NCI-H1436 (cell line): ENCODE data around the gene VEGFC.

Source experiments
- DNase-seq: peaks from one replicate; lab custom pipeline; 2025; lab: John Stamatoyannopoulos, UW

Gene VEGFC

DNA sequence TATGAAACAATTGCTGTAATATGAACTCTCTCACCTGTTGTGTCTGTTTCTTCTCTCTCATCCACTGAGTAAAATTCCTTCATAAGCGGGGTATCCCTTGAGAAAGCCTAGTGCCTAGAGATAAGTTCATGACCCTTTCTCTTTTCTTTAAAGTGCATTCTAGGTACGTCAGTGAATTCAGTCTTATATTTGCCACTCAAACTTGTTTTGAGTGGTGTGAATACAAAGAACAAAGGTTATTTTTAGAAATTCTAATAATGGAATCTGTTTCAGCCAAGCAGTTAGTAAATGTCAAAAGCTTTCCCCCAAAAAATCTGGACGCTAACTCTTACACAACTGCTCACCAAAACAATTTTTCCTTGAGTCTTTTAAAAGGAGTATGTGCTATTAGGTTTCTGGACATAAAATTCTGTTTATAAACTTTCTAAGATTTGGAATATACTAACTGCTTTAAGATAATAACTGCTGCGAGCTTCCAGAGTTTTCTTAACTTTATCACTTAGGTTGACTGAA lies 112.0 kb downstream of the VEGFC start:
- no peak for DNase-seq

GRCh38 chr4:176676901-176677300 lies 115.8 kb downstream of the VEGFC start:
- DNase-seq = no peak

DNA sequence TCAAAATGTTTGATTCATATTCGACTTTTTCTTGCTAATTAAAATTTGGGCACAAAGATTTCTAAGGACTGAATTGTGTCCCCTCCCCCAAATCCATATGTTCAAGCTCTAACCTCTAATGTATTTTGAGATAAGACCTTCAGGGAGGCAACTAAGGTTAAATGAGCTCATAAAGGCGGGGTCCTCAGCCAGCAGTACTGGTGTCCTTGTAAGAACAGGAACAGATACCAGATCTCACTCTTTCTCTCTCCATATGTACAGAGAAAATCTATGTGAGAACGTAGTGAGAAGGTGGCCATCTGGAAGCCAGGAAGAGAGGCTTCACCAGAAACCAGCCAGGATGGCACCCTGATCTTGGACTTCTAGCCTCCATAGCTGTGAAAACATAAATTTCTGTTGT lies 116.9 kb downstream of the VEGFC start:
- DNase-seq = no peak

DNA sequence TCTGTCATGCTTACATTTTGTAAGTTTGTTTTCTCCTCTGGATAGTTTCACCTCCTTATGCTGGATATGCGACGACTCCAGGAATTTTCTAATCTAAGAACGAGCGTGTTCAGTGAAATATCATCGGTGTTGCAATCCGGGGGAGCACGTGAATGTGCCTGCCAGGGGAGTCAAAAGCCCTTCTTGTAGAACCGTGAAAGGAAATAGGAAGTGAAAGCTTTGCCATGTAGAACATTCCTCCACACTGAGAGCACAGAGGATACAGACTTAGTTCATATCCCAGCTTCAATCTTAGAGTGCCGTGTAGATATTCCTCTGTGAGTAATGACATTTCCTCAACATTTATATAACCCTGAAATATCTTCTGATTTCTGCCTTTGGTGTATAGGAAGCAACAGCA lies 121.2 kb downstream of the VEGFC start:
- DNase-seq = no peak

DNA sequence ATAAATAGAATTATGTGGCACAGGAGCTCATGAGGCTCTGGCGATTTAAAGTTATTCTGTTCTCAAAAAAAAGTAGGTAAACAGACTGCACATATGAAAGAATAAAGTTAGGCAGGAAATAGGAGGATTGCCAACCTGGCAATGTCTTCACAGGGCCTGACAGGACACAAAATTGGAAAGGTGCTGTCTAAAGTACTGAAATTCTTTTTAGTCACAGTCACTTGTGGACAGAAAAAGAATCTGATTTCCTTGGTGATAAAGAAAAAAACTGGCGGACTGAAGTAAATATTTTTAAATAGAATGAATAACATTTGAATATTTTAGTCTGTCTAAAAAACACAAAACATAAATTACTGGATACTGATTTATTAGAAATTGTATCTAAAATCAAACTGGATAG lies 124.4 kb downstream of the VEGFC start:
- no peak for DNase-seq

GRCh38 chr4:176664964-176665363 lies 127.8 kb downstream of the VEGFC start:
- DNase-seq = no peak

DNA sequence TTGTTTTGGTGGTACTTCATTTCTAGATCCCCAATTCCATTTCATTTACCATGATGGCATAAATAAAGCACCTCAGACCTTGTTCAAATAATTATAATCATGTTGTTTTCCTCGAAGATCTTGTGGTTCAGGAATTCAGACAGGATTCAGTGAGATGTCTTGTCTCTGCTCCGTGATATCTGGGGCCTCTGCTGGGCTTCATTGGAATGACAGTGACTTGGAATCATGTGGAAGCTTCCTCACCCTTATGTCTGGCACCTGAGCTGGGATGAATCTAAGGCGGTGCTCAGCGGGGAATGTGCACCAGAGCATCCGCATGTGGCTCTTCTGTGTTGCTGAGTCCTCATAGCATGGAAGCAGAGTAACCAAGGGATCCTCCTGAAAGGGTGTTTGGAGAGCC lies 132.2 kb downstream of the VEGFC start:
- no peak for DNase-seq

DNA sequence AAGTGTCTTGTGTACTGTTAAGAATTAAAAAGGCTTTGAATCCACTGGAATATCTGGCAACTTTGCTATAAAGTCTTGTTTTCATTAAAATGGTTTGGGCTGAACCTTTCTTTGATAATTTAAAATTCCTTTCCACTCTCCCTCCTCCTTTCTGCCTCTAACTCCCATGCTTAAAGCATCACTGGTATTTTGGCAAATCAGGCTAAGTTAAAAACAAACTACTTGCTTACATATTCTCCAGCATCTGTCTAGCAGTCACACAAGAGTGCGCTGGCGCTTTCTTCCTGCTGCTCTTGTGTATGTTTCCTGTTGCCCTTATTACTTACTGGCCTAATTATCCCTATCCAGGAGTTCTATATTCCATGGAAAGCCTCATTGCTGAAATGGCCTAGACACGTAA lies 136.6 kb downstream of the VEGFC start:
- DNase-seq = no peak

GRCh38 chr4:176654565-176655216 lies 138.0 kb downstream of the VEGFC start:
- no peak for DNase-seq

DNA sequence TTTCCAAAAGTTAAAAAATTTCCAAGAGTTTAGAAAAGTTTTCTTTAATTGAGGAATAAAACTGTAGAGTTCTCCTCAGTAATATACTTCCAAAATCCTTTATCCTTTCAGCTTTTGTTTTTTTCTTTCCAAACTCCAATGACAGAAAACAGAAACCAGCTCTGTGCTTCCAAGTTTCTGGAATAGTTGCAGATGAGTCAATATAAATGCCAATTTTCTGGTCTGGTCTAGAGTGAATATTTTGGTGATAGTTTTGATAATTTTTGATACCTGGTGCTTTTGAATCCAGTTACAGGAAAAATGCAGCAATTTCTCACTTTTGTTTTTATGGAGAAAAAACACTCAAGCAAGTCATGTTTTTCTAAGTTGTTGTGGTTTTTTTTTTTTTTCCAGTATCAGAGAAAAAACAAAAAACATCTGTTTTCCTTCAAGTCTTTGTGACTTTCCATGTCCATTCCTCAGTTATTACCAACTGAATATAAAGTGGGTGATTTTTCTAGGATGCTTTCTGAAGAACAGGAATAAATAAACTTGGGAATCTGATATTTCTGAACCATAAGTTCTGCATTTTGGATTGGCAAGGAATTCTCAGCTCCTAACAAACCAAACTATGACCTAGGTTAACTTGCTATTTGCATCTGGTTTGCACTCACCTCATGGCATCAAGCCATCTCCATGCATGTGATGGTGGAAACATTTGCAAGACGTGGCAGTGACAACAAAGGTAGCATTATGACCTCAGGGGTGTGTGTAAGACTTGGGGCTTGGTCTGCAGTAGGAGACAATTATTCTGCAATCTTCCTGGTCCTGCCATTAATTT lies 139.1 kb downstream of the VEGFC start:
- no peak for DNase-seq

DNA sequence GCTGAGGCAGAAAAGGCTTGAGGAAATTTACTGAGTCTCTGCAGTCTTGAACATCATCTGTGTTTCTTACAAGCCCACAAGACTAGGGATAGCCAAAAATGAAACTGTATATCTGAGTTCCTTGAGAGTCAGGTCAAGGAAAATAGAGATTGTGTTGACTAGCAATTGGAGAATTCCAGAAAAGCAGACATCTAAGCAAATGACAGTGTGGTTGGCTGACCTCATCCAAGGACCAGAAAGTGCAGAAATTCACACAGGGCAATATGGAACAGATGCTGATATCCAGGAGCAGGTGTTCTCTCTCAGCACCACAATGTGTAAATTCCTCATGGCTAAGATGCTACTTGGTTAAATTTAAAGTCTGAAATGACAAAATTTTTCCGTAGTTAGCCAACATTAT lies 146.4 kb downstream of the VEGFC start:
- no peak for DNase-seq

- no peak for DNase-seq
Observed at GRCh38 chr4:176645246-176645960, 147.3 kb downstream of the VEGFC start.

- DNase-seq = no peak
Observed at GRCh38 chr4:176642472-176642871, 150.2 kb downstream of the VEGFC start.

- no peak for DNase-seq
Observed at GRCh38 chr4:176641237-176641636, 151.5 kb downstream of the VEGFC start.

DNA sequence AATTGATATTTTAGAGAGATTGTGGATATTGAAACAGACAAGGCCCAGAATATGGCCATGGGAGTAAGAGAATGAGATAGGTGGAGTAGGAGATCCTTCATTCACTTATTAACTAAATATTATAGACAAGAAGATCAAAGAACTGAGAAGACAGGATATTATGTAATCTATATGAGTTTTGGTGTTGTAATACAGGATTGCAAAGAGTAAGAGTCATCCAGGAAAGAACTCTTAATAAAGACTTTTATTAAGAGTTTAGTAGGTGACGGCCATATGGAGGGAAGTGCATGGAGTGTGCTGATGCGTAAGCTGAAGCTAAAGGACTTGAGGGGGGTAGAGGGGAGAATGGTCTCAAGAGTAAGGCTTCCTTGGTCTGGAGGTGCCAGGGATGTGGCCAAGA lies 153.7 kb downstream of the VEGFC start:
- no peak for DNase-seq

- DNase-seq = no peak
Observed at GRCh38 chr4:176636292-176636691, 156.4 kb downstream of the VEGFC start.

- DNase-seq = peak; percentile 16
Observed at GRCh38 chr4:176635372-176636261, 157.1 kb downstream of the VEGFC start.
